ENCODE measurements around the gene QPCTL.

The QPCTL gene

DNA sequence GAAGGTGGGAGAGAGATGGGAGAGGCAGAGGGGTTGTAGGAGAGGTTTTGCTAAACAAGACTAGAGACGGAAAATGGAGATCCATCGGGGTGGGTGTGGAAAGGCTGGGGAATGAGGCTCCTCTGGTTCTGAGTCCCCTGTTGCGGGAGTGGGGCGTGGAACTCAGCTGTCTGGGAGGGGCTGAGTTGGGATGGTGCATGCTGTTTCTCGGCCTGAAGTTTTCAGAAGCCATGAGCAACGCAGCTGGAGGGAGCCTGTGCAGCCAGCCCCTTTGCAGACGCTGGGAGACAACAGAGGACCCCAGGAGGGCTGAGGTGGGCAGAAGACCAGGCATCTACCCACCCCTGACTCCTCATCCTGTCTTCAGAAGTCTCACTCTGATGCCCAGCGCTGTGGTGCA lies 31.8 kb upstream of the QPCTL start:
- Histone ChIP-seq H3K9ac (no peak overlapping the region), H3K27ac (no peak overlapping the region), H3K36me3 (ENCODE audit: insufficient read depth) (no peaks in the 10 kb centered on the region), H4K20me1 (ENCODE audit: insufficient read depth) (no peaks in the 10 kb centered on the region), H2AFZ (ENCODE audit: low read depth) (no peak overlapping the region), H3K4me3 (IDR thresholded peaks at IDR 0.05; ENCODE audit: insufficient read depth, low read depth, low read length) (no peak overlapping the region), H3K4me1 (ENCODE audit: low read depth, poor library complexity, severe bottlenecking) (no peaks in the 10 kb centered on the region), H3K27me3 (ENCODE audit: insufficient read depth, low read depth) (peaks cover 40% of the 10 kb centered on the region), H3K4me2 (no peak overlapping the region), H3K79me2 (ENCODE audit: insufficient read depth, low read depth) (no peaks in the 10 kb centered on the region)
- TF ChIP-seq, protein P1, sequence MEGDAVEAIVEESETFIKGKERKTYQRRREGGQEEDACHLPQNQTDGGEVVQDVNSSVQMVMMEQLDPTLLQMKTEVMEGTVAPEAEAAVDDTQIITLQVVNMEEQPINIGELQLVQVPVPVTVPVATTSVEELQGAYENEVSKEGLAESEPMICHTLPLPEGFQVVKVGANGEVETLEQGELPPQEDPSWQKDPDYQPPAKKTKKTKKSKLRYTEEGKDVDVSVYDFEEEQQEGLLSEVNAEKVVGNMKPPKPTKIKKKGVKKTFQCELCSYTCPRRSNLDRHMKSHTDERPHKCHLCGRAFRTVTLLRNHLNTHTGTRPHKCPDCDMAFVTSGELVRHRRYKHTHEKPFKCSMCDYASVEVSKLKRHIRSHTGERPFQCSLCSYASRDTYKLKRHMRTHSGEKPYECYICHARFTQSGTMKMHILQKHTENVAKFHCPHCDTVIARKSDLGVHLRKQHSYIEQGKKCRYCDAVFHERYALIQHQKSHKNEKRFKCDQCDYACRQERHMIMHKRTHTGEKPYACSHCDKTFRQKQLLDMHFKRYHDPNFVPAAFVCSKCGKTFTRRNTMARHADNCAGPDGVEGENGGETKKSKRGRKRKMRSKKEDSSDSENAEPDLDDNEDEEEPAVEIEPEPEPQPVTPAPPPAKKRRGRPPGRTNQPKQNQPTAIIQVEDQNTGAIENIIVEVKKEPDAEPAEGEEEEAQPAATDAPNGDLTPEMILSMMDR (conservative IDR thresholded peaks at IDR 0.05; ENCODE audit: low read depth, low read length): no peak

- H3K4me1 ChIP-seq (ENCODE audit: low read depth, poor library complexity, severe bottlenecking): peaks cover 11% of the 10 kb centered on the region
- no peaks in the 10 kb centered on the region for H3K36me3 ChIP-seq (ENCODE audit: insufficient read depth)
- no peak overlapping the region for H3K4me2 ChIP-seq
- H4K20me1 ChIP-seq (ENCODE audit: insufficient read depth): no peaks in the 10 kb centered on the region
- TF ChIP-seq, protein P1 (conservative IDR thresholded peaks at IDR 0.05; ENCODE audit: low read depth, low read length): no peak
- no peak overlapping the region for H3K27ac ChIP-seq
- no peak overlapping the region for H2AFZ ChIP-seq (ENCODE audit: low read depth)
- no peak overlapping the region for H3K9ac ChIP-seq
- peaks cover 26% of the 10 kb centered on the region for H3K27me3 ChIP-seq (ENCODE audit: insufficient read depth, low read depth)
- H3K79me2 ChIP-seq (ENCODE audit: insufficient read depth, low read depth): no peaks in the 10 kb centered on the region
- H3K4me3 ChIP-seq (IDR thresholded peaks at IDR 0.05; ENCODE audit: insufficient read depth, low read depth, low read length): no peak overlapping the region
These were observed 28.7 kb upstream of the QPCTL start for GRCh38 chr19:45663800-45664199.

- no peak overlapping the region for H3K9ac ChIP-seq
- TF ChIP-seq, protein P1 (conservative IDR thresholded peaks at IDR 0.05; ENCODE audit: low read depth, low read length): no peak
These were observed 27.9 kb upstream of the QPCTL start for GRCh38 chr19:45664575-45664974.

DNA sequence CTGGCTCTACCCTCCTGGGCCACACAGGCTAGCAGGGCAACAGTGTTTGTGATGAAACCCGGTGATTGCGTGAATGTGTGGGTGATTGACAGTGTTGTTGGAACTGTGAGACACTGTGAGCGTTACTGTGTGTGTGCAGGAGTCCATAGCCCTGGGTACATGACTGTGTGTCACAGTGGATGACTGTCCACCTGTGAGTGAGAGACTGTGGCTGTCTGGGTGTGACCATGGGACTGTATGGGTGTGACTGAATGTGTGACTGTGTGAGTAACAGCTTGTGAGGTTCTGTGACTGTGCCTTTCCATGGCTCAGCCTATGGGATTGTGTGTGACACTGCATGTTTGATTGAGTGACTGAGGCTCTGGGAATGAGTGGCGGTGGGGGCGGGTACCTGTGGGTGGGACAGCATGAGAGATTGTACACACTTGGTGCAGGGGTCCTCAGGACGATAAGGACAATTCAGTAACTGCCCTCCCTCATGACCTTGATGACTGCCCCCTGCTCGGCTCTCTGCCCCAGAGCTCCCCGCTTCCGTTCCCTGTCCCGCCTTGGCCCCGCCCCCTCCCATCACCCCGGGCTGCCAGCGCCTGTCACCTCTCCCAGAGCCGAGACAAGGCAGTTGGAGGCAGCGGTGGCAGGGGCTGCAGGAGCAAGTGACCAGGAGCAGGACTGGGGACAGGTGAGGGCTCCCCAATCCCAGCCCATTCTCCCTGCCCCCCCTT lies 24.7 kb upstream of the QPCTL start, which contains the start of gene GIPR:
GIPR (plus strand) TSS at position 602 of the 722 bp plus-strand sequence. CDS start 1,300 bp downstream, outside the sequence.
- H3K27me3 ChIP-seq (ENCODE audit: insufficient read depth, low read depth): peaks cover 4% of the 10 kb centered on the region; the same call in 1 of the 2 replicates
- H2AFZ ChIP-seq (ENCODE audit: low read depth): peak within 1 kb of the TSS; percentile 68
- H3K4me3 ChIP-seq (IDR thresholded peaks at IDR 0.05; ENCODE audit: insufficient read depth, low read depth, low read length): no peak within 1 kb of the TSS
- no peak within 1 kb of the TSS for H3K27ac ChIP-seq
- peak within 1 kb of the TSS; percentile 82 for H3K4me2 ChIP-seq
- H3K36me3 ChIP-seq (ENCODE audit: insufficient read depth): no peaks in the 10 kb centered on the region
- H4K20me1 ChIP-seq (ENCODE audit: insufficient read depth): no peaks in the 10 kb centered on the region
- TF ChIP-seq, protein P1 (conservative IDR thresholded peaks at IDR 0.05; ENCODE audit: low read depth, low read length): no peak
- no peak within 1 kb of the TSS for H3K9ac ChIP-seq
- no peaks in the 10 kb centered on the region for H3K79me2 ChIP-seq (ENCODE audit: insufficient read depth, low read depth)
- H3K4me1 ChIP-seq (ENCODE audit: low read depth, poor library complexity, severe bottlenecking): peaks cover 18% of the 10 kb centered on the region

More at GRCh38 chr19:45664575-45664974, 27.9 kb upstream of the QPCTL start:
- Histone ChIP-seq H3K4me1 (ENCODE audit: low read depth, poor library complexity, severe bottlenecking) (peaks cover 11% of the 10 kb centered on the region), H3K4me2 (no peak overlapping the region), H3K79me2 (ENCODE audit: insufficient read depth, low read depth) (no peaks in the 10 kb centered on the region), H3K27ac (no peak overlapping the region), H3K27me3 (ENCODE audit: insufficient read depth, low read depth) (peaks cover 18% of the 10 kb centered on the region), H2AFZ (ENCODE audit: low read depth) (no peak overlapping the region), H3K36me3 (ENCODE audit: insufficient read depth) (no peaks in the 10 kb centered on the region), H3K4me3 (IDR thresholded peaks at IDR 0.05; ENCODE audit: insufficient read depth, low read depth, low read length) (no peak overlapping the region), H4K20me1 (ENCODE audit: insufficient read depth) (no peaks in the 10 kb centered on the region)
